HG02610 (cell line): Measurements from ENCODE around the gene ZNF106.

Source experiments
- ATAC-seq: cut with Tn5 transposase; IDR thresholded peaks from one replicate; pipeline ENCODE4 v1.9.1; 2021; ENCODE audit warnings: mild to moderate bottlenecking, moderate library complexity; ENCODE audit not compliant: unreplicated experiment

The ZNF106 gene

DNA sequence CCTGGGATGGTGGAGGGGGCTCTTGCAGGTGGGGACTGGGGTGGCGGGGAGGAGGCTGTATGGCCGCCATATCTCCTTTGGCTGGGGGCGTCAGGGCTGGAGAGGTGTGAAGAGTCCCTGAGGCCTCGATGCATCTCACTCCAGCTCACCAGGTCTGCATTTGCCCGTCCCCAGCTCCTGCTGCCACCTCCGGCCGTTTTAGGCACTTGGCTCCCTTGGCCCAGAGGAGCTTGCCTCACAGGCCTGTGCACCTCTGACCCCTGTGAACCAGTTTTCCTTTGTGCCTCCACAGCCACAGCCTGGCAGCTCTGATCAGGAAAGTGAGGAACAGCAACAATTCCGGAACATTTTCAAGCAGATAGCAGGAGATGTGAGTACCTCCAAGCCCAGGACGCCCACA lies 81.9 kb downstream of the ZNF106 start:
- no peak for ATAC-seq

GRCh38 chr15:42408178-42408577 lies 82.8 kb downstream of the ZNF106 start:
- ATAC-seq = no peak

- ATAC-seq = no peak
Measured at GRCh38 chr15:42405863-42406482, 85.0 kb downstream of the ZNF106 start.

- ATAC-seq = no peak
Measured at GRCh38 chr15:42404461-42405235, 86.3 kb downstream of the ZNF106 start.

DNA sequence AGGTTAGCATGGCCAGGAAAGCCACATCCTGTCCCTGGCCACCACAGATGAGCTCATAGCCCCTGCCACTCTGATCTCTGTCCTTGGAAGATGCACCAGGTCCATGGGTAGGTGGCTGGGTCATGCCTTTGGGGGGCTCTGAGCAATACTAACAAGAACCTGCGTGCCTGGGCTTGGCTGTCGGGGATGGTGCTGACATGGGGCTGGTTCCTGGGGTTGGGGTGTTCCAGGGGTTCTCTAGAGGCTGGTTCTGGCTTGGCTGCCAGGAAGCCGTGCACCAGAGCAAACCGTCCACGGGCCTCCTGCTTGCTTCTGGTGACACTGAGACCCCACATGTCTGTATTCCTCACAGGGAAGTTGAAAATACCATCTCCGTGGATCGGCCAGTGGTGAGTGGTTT lies 87.6 kb downstream of the ZNF106 start:
- no peak for ATAC-seq

- ATAC-seq = no peak
Measured at GRCh38 chr15:42402455-42403205, 88.3 kb downstream of the ZNF106 start.

DNA sequence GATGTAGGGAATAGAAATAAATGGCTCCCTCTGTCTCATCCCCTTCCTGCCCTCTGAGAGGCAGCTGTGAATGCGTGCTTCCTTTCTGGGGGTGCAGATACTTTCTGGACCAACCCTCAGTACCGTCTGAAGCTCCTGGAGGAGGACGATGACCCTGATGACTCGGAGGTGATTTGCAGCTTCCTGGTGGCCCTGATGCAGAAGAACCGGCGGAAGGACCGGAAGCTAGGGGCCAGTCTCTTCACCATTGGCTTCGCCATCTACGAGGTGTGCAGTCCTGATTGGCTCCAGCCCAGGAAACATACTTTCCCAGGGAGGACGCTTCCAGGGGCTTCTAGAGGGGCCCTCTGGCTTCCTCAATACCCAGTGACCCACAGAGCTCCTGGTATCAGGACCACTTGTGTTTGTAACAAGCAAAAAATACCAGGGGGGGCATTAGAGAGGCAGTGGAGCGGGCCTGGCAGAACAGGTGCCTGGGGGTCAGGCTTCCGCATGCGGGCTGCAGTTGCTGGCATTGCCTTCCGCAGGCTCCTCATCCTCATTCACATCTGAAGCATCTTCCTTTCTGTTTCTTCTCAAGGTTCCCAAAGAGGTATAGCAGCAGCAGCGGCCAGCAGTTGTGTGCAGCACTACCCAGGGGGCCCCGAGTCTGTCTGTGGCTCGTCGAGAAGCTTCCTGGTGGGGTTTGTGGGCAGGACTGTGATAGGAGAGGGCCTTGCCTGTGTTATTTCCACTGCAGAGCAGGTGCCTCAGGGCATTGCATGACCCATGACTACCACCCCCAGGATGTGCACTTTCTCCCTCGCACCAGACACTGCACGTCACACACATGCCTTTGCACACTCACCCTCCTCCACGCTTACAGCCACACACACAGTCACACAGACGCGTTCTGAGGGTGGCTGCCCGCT lies 89.1 kb downstream of the ZNF106 start:
- no peak for ATAC-seq

GRCh38 chr15:42395838-42396237 lies 95.1 kb downstream of the ZNF106 start:
- no peak for ATAC-seq

- ATAC-seq = no peak
Measured at GRCh38 chr15:42394106-42394505, 96.8 kb downstream of the ZNF106 start.

DNA sequence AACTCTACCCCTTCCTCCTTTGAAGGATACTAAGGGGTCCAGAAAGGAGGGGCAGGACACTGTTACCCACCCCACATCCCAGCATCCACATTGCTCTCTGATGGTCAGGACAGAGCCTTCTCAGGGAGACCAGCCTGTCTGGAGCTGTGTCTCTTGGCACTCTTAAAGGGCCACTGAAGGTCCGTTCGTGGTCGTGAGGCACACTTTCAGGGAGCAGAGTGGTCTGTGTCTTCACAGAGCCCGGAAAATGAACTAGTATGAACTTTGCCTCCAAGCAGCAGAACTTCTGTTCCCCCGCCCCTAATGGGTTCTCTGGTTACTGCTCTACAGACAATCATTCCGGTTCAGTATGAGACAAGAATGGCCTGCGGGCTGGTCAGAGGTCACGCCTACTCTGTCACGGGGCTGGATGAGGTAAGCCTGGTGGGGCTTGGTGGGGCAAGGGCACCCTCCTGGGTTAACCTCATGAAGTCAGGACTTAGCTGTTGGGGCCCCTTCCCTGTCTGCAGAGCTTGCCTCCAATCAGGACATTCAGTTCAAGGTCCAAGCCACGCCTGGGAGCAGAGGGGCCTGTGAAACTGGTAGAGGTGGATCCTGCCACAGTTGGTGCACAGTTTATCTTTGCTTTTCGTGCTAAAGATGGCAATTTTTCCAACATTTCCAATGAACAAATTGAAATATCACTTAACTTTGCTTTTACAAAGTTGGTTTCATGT lies 98.5 kb downstream of the ZNF106 start:
- ATAC-seq = no peak

DNA sequence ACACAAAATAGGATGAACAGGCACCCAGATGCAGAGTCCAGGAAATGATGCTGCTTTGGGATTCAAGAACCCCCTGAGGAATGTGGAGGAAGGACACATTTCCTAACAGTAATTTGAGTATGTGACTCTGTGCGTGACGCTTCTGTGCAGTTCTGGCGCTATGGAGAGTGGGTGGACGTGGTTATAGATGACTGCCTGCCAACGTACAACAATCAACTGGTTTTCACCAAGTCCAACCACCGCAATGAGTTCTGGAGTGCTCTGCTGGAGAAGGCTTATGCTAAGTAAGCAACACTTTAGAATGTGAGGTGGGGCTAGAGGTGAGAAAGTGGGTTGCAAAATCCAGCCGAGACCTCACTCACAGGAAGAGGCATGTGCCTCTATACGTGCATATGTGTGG lies 103.3 kb downstream of the ZNF106 start:
- no peak for ATAC-seq

GRCh38 chr15:42385980-42386700 lies 104.8 kb downstream of the ZNF106 start:
- ATAC-seq = no peak

DNA sequence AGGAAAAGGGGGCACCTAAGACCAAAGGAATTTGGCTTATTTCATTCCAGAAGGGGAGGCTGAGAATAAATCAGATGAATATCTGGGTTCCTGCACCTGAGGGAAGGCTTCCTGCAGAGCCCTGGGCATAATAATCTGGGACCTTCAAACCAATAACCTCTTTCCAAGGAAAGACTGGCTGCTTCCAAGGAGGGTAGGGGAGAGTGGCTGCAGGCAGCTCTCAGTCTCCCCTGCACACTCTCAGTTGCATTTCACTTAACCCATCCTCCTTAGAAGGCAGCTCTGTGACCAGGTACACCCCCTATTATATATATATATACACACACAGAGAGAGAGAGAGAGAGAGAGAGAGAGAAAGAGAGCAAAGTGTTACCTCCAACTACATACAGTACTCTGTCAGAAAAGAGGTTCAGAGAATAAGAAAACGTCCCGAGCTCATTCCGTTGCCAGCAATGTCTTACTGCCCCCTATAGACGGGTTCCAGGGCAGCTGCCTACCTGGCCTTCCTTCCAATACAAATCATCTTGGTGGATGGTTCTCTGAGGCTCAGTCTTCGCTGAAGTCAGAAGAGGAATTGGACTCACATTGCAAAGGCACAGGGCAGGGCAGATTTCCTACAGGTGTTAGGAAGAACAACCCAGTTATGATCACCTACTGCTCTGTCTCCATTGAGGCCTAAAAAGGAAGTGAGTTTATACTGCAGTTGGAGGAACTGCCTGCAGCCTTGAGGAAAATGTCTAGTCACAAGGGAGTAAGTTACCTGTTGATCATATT lies 105.5 kb downstream of the ZNF106 start:
- no peak for ATAC-seq

- ATAC-seq = no peak
Measured at GRCh38 chr15:42384597-42384996, 106.3 kb downstream of the ZNF106 start.

DNA sequence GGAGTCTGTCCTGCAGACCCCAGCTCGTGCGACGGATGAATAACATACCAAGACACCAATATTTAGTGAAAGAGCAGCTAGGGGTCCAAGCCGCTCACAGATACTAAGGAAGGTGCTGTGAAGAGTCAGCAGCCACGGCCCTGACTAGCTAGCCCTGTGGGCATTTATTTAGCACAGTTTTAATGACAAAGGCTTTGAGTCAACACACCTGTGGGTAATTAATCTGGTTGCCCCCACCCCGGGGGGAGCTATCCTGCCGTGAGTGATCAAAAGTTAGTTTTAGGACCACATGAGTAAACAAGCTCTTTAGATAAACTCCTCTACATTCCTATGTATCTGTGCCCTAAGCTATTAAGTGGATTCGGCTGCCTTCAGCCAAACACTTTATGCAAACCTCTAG lies 112.9 kb downstream of the ZNF106 start:
- no peak for ATAC-seq

GRCh38 chr15:42375941-42376340 lies 115.0 kb downstream of the ZNF106 start:
- ATAC-seq = no peak

- no peak for ATAC-seq
Measured at GRCh38 chr15:42375252-42375651, 115.7 kb downstream of the ZNF106 start.

- no peak for ATAC-seq
Measured at GRCh38 chr15:42374810-42375209, 116.1 kb downstream of the ZNF106 start.

GRCh38 chr15:42373936-42374335 lies 117.0 kb downstream of the ZNF106 start:
- no peak for ATAC-seq
